Measurements from ENCODE around the gene FZD4. TPM values are rescaled to one million over a fixed set of nuclear protein-coding genes. Genes with fewer than 3 reads are reported as not detected.

Gene FZD4
- total RNA-seq, 1 donor from 2014 or later = 4.7 TPM

DNA sequence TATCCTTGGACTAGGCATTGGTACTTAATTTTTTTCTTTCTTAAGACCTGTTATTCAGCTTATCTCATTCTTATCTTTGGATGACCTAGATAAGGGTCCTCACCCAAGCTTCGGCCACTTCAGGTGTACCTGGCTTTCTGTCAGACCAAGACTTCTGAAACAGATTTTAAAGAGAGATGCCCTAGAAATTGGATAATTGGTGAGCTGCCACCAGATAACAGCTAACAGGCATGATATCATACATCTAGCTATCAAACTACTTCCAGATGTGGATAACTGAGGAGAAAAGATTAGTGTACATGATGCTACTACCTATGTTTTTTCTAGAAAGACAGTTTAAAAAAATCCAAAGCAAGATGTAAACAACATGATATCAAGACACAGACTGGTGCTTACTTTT, 52.9 kb downstream of the FZD4 start:
- Histone ChIP-seq H2AFZ (ENCODE audit: low read depth, low read length) (no peak overlapping the region), H3K79me2 (ENCODE audit: insufficient read depth, low read length) (no peaks in the 10 kb centered on the region), H3K4me2 (ENCODE audit: low read length) (no peak overlapping the region), H3K4me1 (ENCODE audit: insufficient read depth, low read length) (no peaks in the 10 kb centered on the region), H3K9me3 (ENCODE audit: insufficient read depth, low read depth, low read length) (no peaks in the 10 kb centered on the region), H3K36me3 (ENCODE audit: insufficient read depth, low read length) (no peaks in the 10 kb centered on the region), H3K4me3 (ENCODE audit: insufficient read depth, low read depth, low read length) (no peak overlapping the region), H4K20me1 (ENCODE audit: insufficient read depth, low read length) (no peaks in the 10 kb centered on the region), H3K27ac (ENCODE audit: low read depth, low read length) (no peak overlapping the region), H3K9ac (ENCODE audit: low read length) (no peak overlapping the region), H3K27me3 (ENCODE audit: insufficient read depth, low read length) (no peaks in the 10 kb centered on the region)
- no peaks in the 10 kb centered on the region for H3K4me1 Mint-ChIP-seq (ENCODE audit: low read depth, unreplicated experiment)
- TF ChIP-seq EZH2 (IDR thresholded peaks at IDR 0.05; ENCODE audit: insufficient read depth, low read length) = no peak
- TF ChIP-seq, protein P1, sequence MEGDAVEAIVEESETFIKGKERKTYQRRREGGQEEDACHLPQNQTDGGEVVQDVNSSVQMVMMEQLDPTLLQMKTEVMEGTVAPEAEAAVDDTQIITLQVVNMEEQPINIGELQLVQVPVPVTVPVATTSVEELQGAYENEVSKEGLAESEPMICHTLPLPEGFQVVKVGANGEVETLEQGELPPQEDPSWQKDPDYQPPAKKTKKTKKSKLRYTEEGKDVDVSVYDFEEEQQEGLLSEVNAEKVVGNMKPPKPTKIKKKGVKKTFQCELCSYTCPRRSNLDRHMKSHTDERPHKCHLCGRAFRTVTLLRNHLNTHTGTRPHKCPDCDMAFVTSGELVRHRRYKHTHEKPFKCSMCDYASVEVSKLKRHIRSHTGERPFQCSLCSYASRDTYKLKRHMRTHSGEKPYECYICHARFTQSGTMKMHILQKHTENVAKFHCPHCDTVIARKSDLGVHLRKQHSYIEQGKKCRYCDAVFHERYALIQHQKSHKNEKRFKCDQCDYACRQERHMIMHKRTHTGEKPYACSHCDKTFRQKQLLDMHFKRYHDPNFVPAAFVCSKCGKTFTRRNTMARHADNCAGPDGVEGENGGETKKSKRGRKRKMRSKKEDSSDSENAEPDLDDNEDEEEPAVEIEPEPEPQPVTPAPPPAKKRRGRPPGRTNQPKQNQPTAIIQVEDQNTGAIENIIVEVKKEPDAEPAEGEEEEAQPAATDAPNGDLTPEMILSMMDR (IDR thresholded peaks at IDR 0.05; ENCODE audit: insufficient read depth, low read depth, low read length) = no peak
- DNase-seq (ENCODE audit: low read depth) = no peak
- FAIRE-seq = no peak
- H3K36me3 Mint-ChIP-seq (ENCODE audit: low read depth, unreplicated experiment) = peaks cover 7% of the 10 kb centered on the region
- no peak overlapping the region for H3K27ac Mint-ChIP-seq (ENCODE audit: unreplicated experiment)
- no peak overlapping the region for H3K4me3 Mint-ChIP-seq (ENCODE audit: unreplicated experiment)
- no peaks in the 10 kb centered on the region for H3K27me3 Mint-ChIP-seq (ENCODE audit: low read depth, unreplicated experiment)
- no peaks in the 10 kb centered on the region for H3K9me3 Mint-ChIP-seq (ENCODE audit: unreplicated experiment)

DNA sequence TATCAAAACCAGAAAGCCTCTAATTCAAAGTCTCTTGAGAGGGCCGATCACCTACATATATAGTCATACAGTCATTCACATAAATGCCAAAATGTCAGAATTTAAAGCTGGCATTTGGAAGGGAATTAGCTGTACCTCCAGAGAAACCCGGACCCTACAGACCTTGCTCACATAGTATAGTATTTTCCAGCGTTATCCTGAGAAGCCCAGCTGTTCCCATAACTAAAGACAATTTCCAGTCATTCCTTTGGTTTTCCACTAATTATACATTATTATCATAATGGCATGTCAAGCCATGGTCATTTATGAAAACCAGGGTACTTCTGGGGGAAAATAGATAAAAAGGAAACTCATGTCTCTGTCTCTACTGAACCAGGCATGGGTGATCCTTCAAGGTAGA, 53.6 kb downstream of the FZD4 start:
- H3K36me3 Mint-ChIP-seq (ENCODE audit: low read depth, unreplicated experiment) = peaks cover 7% of the 10 kb centered on the region
- H3K79me2 ChIP-seq (ENCODE audit: insufficient read depth, low read length) = no peaks in the 10 kb centered on the region
- DNase-seq (ENCODE audit: low read depth) = no peak
- H3K9me3 ChIP-seq (ENCODE audit: insufficient read depth, low read depth, low read length) = no peaks in the 10 kb centered on the region
- H3K4me3 ChIP-seq (ENCODE audit: insufficient read depth, low read depth, low read length) = no peak overlapping the region
- H3K27ac ChIP-seq (ENCODE audit: low read depth, low read length) = no peak overlapping the region
- no peak overlapping the region for H3K9ac ChIP-seq (ENCODE audit: low read length)
- no peak overlapping the region for H2AFZ ChIP-seq (ENCODE audit: low read depth, low read length)
- TF ChIP-seq, protein P1 (IDR thresholded peaks at IDR 0.05; ENCODE audit: insufficient read depth, low read depth, low read length) = no peak
- no peak for TF ChIP-seq EZH2 (IDR thresholded peaks at IDR 0.05; ENCODE audit: insufficient read depth, low read length)
- H3K36me3 ChIP-seq (ENCODE audit: insufficient read depth, low read length) = no peaks in the 10 kb centered on the region
- H3K27me3 Mint-ChIP-seq (ENCODE audit: low read depth, unreplicated experiment) = no peaks in the 10 kb centered on the region
- no peak overlapping the region for H3K4me2 ChIP-seq (ENCODE audit: low read length)
- H3K4me1 Mint-ChIP-seq (ENCODE audit: low read depth, unreplicated experiment) = no peaks in the 10 kb centered on the region
- no peaks in the 10 kb centered on the region for H3K9me3 Mint-ChIP-seq (ENCODE audit: unreplicated experiment)
- H3K27me3 ChIP-seq (ENCODE audit: insufficient read depth, low read length) = no peaks in the 10 kb centered on the region
- H3K4me3 Mint-ChIP-seq (ENCODE audit: unreplicated experiment) = no peak overlapping the region
- H4K20me1 ChIP-seq (ENCODE audit: insufficient read depth, low read length) = no peaks in the 10 kb centered on the region
- no peak overlapping the region for H3K27ac Mint-ChIP-seq (ENCODE audit: unreplicated experiment)
- FAIRE-seq = no peak
- H3K4me1 ChIP-seq (ENCODE audit: insufficient read depth, low read length) = no peaks in the 10 kb centered on the region

DNA sequence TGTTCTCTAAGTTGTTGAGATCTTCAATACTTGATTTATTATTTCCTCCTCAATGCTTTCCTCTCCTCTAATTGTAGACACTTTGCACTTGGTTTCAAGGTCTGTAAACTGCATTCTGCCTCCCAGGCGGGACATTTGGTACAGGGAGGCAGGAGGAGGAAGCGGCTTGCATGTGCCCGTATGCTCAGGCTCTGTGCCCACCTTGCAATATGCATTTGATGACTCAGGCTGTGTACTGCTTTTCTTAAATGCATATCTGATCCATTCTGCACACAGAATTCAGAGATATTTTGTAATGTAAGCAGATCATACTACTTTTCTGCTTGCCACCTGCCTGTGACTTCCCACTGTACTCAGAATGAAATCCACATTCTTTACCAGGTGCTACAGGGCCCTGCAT, 55.0 kb downstream of the FZD4 start:
- no peaks in the 10 kb centered on the region for H3K27me3 ChIP-seq (ENCODE audit: insufficient read depth, low read length)
- Mint-ChIP-seq H3K9me3 (ENCODE audit: unreplicated experiment) (no peaks in the 10 kb centered on the region), H3K4me1 (ENCODE audit: low read depth, unreplicated experiment) (no peaks in the 10 kb centered on the region), H3K36me3 (ENCODE audit: low read depth, unreplicated experiment) (peaks cover 5% of the 10 kb centered on the region), H3K27ac (ENCODE audit: unreplicated experiment) (no peak overlapping the region), H3K27me3 (ENCODE audit: low read depth, unreplicated experiment) (no peaks in the 10 kb centered on the region), H3K4me3 (ENCODE audit: unreplicated experiment) (no peak overlapping the region)
- no peaks in the 10 kb centered on the region for H3K36me3 ChIP-seq (ENCODE audit: insufficient read depth, low read length)
- H3K4me1 ChIP-seq (ENCODE audit: insufficient read depth, low read length) = no peaks in the 10 kb centered on the region
- H2AFZ ChIP-seq (ENCODE audit: low read depth, low read length) = no peak overlapping the region
- no peaks in the 10 kb centered on the region for H3K79me2 ChIP-seq (ENCODE audit: insufficient read depth, low read length)
- no peak overlapping the region for H3K4me2 ChIP-seq (ENCODE audit: low read length)
- no peaks in the 10 kb centered on the region for H4K20me1 ChIP-seq (ENCODE audit: insufficient read depth, low read length)
- H3K9me3 ChIP-seq (ENCODE audit: insufficient read depth, low read depth, low read length) = no peaks in the 10 kb centered on the region
- no peak overlapping the region for H3K4me3 ChIP-seq (ENCODE audit: insufficient read depth, low read depth, low read length)
- H3K27ac ChIP-seq (ENCODE audit: low read depth, low read length) = no peak overlapping the region
- FAIRE-seq = no peak
- no peak overlapping the region for H3K9ac ChIP-seq (ENCODE audit: low read length)
- DNase-seq (ENCODE audit: low read depth) = no peak
- no peak for TF ChIP-seq EZH2 (IDR thresholded peaks at IDR 0.05; ENCODE audit: insufficient read depth, low read length)
- TF ChIP-seq, protein P1 (IDR thresholded peaks at IDR 0.05; ENCODE audit: insufficient read depth, low read depth, low read length) = no peak
